HepG2 (cell line): ENCODE measurements around the gene ODC1. TPM values are rescaled to one million over a fixed set of nuclear protein-coding genes. Genes with fewer than 3 reads are reported as not detected.

Experiments
- BHLHE40 ChIP-seq: IDR thresholded peaks from 2 replicates; pipeline ENCODE4 v1.6.1; 2011; ENCODE audit warnings: low read length, improper control_type of control experiment
- DZIP1 ChIP-seq: sonication (generic); formaldehyde crosslinking; IDR thresholded peaks from 2 replicates; pipeline ENCODE4 v1.5.0; 2020; ENCODE audit warnings: mild to moderate bottlenecking, missing genetic modification reagents
- FOSL1 ChIP-seq: sonication (generic); formaldehyde crosslinking; IDR thresholded peaks from 2 replicates; pipeline ENCODE4 v1.9.0; 2021; ENCODE audit warnings: missing genetic modification reagents, borderline replicate concordance
- ISX ChIP-seq: sonication (generic); formaldehyde crosslinking; conservative IDR thresholded peaks from 2 replicates; pipeline ENCODE4 v1.5.0; 2020; ENCODE audit warnings: missing genetic modification reagents
- PHF5A ChIP-seq: IDR thresholded peaks from one replicate; pipeline ENCODE4 v1.6.1; 2018; ENCODE audit warnings: low read depth, missing genetic modification reagents; ENCODE audit not compliant: unreplicated experiment
- PHF8 ChIP-seq: sonication (generic); formaldehyde crosslinking; IDR thresholded peaks from 2 replicates; pipeline ENCODE4 v1.5.0; 2020; ENCODE audit warnings: missing genetic modification reagents
- RCOR2 ChIP-seq: IDR thresholded peaks from 2 replicates; pipeline ENCODE4 v1.6.1; 2016; ENCODE audit warnings: missing biosample characterization, missing genetic modification reagents
- SALL2 ChIP-seq: sonication (generic); formaldehyde crosslinking; IDR thresholded peaks from 2 replicates; pipeline ENCODE4 v1.8.1; 2023; ENCODE audit warnings: mild to moderate bottlenecking, missing genetic modification reagents, inconsistent platforms
- SP2 ChIP-seq: sonication (generic); formaldehyde crosslinking; IDR thresholded peaks from 2 replicates; pipeline ENCODE4 v1.5.1; 2020; ENCODE audit warnings: mild to moderate bottlenecking, missing genetic modification reagents
- ZBED4 ChIP-seq: sonication (generic); formaldehyde crosslinking; IDR thresholded peaks from 2 replicates; pipeline ENCODE4 v1.4.0; 2020; ENCODE audit warnings: missing genetic modification reagents, borderline replicate concordance
- ZNF17 ChIP-seq: sonication (generic); formaldehyde crosslinking; IDR thresholded peaks from 2 replicates; pipeline ENCODE4 v1.5.0; 2020; ENCODE audit warnings: mild to moderate bottlenecking, missing genetic modification reagents
- ZNF570 ChIP-seq: sonication (generic); formaldehyde crosslinking; IDR thresholded peaks from 2 replicates; pipeline ENCODE4 v1.4.0; 2020; ENCODE audit warnings: mild to moderate bottlenecking, missing genetic modification reagents, borderline replicate concordance
- ZNF609 ChIP-seq: sonication (generic); formaldehyde crosslinking; IDR thresholded peaks from 2 replicates; pipeline ENCODE4 v1.4.0; 2020; ENCODE audit warnings: mild to moderate bottlenecking, missing genetic modification reagents, borderline replicate concordance
- ZNF672 ChIP-seq: sonication (generic); formaldehyde crosslinking; IDR thresholded peaks from 2 replicates; pipeline ENCODE4 v1.8.1; 2022; ENCODE audit warnings: missing genetic modification reagents
- polyA plus RNA-seq, 8 experiments: library from polyadenylated mRNA; depleted of rRNA in 3 of 8; stranded (reverse) in 7 of 8; unstranded in 1 of 8; fragments of >200 nt; fragmentation: Illumina TruSeq in 4 of 8; extraction: Trizol in 4 of 8; gene quantifications; 2 replicates each; pipeline versions ENCODE4 v1.2.1 to v1.2.3, GENCODE V29; 2011 to 2016; ENCODE audit warnings: low read depth in 4 of 8, missing spikeins in 1 of 8, mixed read lengths in 1 of 8; ENCODE audit not compliant: insufficient read depth in 1 of 8
- total RNA-seq, 5 experiments: library from RNA; depleted of rRNA; stranded (reverse); fragments of >200 nt; fragmentation: Illumina TruSeq; extraction: Trizol; gene quantifications; 2 replicates each; pipeline ENCODE4 v1.2.3, GENCODE V29; 2016; ENCODE audit warnings: low read depth in 1 of 5

ODC1 gene
- total and polyA plus RNA-seq, 2 of the 13 experiments (the other 11 are each of a cell fraction or from before 2014, with no cell fraction given): 142 to 371 TPM

GRCh38 chr2:10434886-10435819 lies 13.0 kb downstream of the ODC1 start (continued):
- TF ChIP-seq ZNF609 (CRISPR knock-in tag): no peak
- TF ChIP-seq PHF8 (CRISPR knock-in tag): no peak
- no peak for TF ChIP-seq FOSL1 (CRISPR knock-in tag)
- peak; percentile 86; the same call in 1 of the 2 replicates for TF ChIP-seq ZBED4 (CRISPR knock-in tag)
- no peak for TF ChIP-seq ZNF17 (CRISPR knock-in tag)
- peak; percentile 67 for TF ChIP-seq BHLHE40
- no peak for TF ChIP-seq ZNF570
- no peak for TF ChIP-seq DZIP1 (CRISPR knock-in tag)
- no peak for TF ChIP-seq ZNF672 (CRISPR knock-in tag)
- TF ChIP-seq RCOR2 (CRISPR knock-in tag): 0 out of 2 replicates have a peak, but pooled peaks have one; percentile 20
- no peak for TF ChIP-seq PHF5A (CRISPR knock-in tag)
- TF ChIP-seq ISX (CRISPR knock-in tag): no peak
- TF ChIP-seq SP2 (CRISPR knock-in tag): no peak
- no peak; the same call in 1 of the 2 replicates for TF ChIP-seq SALL2
